TTC549 (cell line): ENCODE results near the gene NOC4L.
"Not testable (repeated sequence)": the region's sequence is repeated elsewhere in the genome, so short reads cannot be mapped to it uniquely, and the experiment has no call there.

ENCODE experiments used
- FAIRE-seq: peaks from 2 replicates; lab custom pipeline; 2012; peaks lifted over from hg19 to GRCh38; lab: Jason Lieb, UNC

Gene NOC4L

DNA sequence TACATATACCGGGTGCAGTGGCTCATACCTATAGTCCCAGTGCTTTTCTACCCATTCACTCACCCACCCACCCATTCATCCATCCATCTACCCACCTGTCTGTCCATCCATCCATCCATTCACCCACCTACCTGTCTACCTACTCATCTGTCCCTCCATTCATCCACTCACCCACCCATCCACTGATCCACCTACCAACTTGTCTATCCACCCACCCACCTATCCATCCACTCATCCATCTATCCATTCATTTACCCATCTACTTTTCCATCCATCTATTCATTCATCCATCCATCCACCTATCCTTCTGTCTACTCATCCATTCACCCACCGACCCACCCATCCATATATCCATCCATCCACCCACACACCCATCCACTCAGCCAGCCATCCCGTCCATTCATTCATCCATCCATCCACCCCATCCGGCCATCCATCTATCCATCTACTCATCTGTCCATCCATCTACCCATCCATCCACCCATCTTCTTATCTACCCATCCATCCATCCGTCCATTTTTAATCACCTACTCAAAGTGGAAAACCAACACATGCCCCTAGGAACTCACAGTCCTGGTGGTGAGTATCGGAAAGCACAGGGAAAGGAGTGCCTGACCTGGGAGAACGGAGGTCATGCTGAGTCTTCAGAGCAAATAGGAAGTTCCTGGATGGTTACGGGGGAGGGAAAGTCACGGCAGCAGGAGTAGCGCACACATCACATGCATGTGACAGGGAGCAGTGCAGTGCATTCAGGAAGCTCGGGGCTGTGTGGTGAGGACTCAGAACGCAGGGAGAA lies 20.1 kb upstream of the NOC4L start:
- FAIRE-seq: no peak

GRCh38 chr12:132124766-132125425 lies 19.4 kb upstream of the NOC4L start:
- FAIRE-seq: no peak

DNA sequence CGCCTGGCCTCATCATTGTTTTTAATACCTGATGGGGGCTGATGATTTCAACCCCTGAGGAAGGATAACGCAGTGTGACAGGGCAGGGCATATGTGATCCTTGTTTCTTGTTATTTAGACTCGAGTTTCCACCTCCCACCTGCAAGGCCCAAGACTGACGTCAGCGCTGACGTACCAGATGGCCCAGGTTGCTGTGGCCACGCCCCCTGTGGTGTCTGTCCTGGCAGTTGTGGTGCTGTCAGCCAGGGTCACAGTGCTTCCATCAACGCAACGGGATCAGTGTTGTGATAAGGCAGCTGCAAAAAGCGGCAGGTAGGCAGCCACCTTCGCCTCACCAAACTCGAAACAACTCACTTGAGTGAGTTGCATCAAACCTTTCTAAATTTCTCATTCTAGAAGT lies 18.5 kb upstream of the NOC4L start:
- FAIRE-seq: no peak

GRCh38 chr12:132127041-132127440 lies 17.2 kb upstream of the NOC4L start:
- no peak for FAIRE-seq

GRCh38 chr12:132129007-132129406 lies 15.2 kb upstream of the NOC4L start:
- FAIRE-seq: no peak

- FAIRE-seq: no peak
Observed at GRCh38 chr12:132130690-132131089, 13.6 kb upstream of the NOC4L start.

GRCh38 chr12:132131229-132131628 lies 13.0 kb upstream of the NOC4L start:
- no peak for FAIRE-seq

DNA sequence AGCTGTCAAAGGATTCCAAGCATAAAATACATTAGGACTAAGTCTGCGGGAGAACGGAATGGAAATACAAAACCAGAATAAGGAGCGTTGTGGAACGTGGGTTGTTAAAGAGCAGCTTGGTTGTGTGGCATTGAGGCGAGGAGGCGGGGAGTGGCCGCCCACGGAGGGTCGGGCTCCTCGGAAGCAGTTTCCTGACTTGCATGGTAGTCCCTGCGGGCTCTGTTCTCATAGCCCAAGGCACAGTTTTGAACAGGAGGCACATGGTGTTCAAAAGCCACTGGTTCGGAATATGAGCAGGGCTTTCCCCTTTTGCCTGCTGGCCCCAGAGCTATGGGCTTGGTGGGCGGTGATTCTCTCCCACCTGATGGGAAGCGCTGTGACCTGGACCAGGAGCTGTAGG lies 12.3 kb upstream of the NOC4L start:
- FAIRE-seq: no peak

DNA sequence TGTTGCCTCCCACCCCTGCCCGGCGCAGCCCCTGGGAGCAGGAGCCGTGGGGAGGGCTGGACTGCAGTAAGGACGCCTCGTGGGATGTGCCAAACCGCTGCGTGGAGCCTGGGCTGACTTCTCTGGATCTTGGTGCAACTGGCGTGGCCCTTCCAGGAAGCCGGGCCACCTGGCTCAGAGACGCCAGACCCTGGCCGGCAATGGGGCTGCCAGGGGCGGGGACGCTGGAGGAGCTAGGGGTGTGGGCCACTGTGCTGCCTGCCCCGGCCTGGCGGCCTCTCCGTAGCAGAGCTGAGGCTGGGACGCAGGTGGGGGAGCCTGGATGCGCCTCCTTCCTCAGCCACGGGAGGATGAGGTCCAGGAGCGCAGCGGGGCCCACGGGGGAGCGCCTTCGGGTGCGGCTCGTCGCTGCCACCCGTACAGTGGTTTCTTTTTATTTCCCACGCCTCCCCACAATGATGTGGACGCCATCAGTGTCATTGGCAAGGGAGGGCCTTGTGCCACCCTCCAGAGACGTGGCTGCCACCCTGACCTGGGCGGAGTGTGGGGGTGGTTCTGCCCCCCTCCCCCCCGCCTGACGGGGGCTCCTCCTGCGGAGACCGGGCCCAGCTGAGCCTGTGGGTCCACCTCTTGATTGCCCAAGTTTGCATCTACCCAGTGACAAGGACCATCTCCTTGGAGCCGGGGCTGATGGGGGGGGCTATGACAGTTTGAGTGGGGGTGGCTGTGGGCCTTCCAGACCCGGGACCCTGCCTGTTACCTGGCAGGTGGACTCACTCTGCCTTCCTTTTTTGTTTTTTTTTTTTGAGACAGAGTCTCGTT lies 11.4 kb upstream of the NOC4L start:
- FAIRE-seq: no peak

DNA sequence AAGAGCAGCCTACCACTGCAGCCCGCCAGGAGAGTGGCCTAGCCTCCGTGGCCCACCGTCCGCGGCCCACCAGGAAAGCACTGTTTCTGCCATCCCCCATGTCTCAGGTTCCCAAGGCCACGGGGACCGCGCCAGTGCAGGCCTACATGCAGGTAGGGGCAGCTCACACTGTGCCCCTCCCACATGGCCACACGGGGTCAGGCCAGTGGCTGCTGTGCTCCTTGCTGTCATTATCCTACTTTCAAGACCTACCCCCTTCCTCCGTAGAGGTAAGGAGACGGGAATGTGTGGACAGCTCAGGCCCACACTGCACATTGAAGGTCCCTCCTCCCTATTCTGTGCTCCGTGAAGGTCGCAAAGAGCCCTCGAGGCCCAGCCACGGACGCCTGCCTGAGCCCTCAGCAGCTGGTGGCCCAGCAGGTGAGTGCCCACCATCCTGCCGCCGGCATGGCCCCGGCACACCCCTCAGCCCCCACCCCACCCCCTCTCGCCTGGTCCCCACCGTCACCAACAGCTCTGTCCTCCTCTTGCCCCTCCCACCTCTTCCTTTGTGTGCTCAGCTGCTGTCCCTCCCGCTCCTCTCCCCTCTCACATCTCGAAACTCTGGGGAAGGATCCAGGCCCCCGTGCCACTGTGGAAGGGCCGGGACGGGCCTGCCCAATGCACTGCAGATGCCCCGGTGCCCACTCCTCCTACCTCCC lies 10.2 kb upstream of the NOC4L start:
- no peak for FAIRE-seq

- FAIRE-seq: not testable (repeated sequence)
Observed at GRCh38 chr12:132134653-132135183, 9.5 kb upstream of the NOC4L start.

DNA sequence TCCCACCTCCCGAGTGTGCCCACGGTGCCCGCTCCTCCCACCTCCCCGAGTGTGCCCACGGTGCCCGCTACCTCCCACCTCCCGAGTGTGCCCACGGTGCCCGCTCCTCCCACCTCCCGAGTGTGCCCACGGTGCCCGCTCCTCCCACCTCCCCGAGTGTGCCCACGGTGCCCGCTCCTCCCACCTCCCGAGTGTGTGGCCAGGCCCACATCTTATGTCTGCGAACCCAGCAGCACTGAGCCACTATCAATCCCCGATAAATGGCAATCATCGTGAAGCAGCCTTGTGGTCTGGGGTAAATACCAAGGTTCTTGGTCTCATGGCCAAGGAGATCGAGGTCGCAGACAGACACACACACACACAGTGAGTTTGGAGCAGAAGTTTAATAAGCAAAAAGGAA lies 8.0 kb upstream of the NOC4L start:
- not testable (repeated sequence) for FAIRE-seq

DNA sequence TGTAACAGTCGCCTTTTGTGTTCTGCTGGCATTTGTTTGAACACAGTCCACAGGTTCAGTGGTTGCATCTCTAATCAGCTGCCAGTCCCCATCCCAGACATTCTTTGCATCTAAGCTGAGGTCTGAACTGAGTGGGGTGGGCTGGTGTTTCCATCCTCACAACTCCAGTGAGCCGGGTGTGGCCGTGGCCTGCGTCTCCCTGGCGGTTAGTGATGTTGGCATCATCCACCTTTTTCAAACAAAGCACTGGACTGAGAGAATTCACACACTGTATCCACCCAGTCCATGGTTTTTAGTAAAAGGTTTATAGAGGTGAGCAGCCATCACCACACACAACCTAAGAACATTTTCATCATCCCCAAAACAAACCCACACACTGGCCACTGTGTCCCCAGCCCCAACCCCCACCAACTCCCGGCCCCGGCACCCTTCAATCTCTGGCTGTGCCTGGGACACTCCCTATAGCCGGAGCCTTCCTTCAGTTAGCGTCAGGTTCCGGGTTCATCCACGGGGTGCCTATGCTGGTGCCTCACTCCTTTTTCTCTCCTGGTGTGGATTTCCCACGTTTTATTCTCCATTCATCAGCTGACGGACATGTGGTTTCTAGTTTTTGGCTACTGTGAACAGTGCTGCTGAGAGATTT lies 6.7 kb upstream of the NOC4L start:
- FAIRE-seq: no peak

DNA sequence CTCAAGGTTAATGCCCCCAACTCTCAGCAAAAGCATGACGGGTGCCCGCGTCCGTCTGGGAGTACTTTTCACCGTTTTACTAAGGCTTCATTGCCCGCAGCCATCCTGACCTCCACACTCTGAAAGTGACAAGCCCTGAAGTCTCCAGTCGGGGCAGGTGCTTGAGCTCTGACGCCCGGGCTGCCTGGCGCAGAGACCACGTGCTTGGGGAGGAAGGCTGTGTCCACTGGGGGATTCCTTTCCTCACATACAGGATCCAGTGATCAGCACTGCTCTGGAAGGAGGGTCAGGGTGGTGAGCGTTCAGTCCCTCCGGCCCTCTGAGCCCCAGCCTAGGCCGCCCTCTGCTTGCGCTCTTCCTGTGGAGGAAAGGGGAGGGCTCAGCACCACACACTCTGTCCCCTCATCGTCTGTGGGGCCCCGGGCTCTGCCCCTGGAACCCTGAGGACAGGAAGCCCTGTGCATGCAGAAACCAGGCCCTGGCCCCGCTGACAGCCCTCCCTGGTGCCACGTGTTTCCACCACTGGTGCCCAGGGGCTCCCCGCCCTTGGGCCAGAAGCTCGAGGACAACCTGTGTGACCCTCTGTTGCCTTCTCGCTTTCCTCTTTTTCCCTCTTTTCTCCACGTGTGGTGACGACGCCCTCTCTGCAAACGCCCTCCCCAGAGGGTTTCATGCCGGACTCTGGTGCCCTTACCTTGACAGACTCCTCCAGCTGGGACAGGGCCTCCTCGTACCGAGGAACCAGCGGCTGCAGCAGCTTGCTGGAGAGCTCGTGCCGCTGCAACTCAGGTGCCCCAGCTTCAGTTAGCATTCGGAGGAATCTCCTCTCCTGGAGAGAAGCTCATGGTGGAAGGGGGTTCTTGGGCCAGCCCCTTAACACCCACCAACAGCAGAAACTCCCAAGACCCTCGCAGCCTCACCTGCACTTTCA lies 5.1 kb upstream of the NOC4L start:
- FAIRE-seq: no peak

DNA sequence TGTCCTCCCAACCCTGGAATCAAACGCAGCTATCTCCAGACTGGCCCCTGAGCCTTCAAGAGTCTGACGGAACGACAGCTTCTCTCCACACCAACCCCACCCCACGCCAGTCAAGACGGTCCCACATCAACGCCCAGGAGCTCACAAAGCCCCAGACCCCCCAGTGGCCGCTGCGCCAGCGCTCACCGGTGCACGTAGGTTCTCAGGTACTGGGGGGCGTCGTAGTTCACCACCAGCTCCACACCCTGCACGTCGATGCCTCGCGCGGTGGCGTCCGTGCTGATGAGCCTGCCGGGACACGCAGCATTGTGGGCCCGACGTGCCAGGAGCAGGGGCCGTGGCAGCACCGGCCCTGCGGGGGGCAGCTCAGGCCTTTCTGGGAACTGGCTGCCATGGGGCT lies 4.3 kb upstream of the NOC4L start:
- FAIRE-seq: no peak

- no peak for FAIRE-seq
Observed at GRCh38 chr12:132140501-132140900, 3.8 kb upstream of the NOC4L start.

DNA sequence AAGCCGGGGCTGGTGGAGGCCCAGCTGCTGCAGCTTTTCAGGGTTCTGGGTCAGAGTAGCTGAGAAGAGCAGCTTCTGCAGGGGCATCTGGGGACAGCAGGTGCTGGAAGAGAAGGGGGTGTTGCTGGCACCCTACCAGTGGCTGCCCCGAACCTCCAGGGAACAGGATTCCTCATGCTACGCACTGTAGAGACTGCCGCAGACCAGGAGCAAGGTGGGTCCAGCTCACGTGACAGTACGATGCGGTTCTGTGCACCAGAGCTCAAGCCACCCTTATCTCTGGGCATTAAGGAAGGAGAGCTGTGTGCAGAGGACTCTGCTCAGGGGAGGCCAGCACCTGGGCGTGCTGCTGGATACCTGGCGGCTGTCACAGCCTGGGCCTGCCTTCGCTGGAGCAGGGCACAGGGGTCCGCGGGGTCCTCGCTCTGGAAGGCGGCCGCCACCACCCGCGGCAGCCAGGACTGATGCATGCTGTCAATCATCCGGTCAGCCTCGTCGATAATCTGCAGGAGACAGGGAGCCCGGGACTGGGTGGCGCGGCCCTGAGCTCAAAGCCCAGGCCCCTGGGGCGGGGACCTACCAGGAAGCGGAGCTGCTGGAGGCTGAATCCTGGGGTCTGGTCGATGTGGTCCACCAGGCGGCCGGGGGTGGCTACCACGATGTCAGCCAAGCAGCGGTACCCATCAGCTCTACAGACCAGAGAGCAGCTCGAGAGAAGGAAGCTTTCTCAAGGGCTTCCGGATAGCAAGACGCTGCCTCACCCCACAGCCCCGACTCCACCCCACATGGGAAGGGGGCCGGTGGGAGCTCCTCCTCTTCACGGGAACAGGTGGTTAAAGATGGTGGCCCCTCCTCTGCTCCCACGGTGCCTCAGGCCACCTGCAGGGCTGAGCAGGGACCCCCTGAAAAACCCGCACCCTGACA lies 3.1 kb upstream of the NOC4L start:
- no peak for FAIRE-seq

DNA sequence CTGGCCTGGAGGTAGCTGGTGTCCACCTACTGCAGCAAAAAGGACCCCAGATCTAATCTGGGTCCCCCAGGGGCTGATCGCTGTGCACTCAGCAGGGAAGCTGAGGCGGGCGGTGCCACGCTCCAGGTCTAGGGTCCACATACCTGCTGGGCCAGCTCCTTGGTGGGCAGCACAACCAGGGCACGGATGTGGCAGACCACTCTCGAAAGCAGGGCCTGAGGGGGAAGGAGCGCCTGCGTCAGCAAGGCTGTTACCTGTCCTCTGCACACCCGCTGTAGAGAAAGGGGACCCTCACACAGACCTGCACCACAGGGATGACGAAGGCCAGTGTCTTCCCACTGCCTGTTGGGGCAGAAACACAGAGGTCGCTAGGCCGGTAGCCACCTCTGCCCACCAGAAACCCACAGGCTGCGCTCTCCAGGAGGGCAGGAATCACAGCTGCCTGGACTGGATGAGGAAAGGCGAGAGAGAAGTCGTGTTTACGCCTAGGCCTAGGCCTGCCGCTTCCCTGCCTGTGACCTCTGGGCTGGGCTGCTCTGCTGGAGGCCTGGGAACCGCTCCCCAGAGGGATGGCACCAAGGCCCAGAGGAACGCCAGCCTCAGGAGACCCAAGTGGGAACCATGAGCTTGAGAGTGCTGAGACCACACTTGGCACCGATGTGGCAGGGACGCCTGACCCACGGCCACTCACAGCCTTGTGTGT lies 2.1 kb upstream of the NOC4L start:
- no peak for FAIRE-seq
